Peyer's patch (tissue), 4 donors: Measurements from ENCODE around the gene SCCPDH. TPM values are rescaled to one million over a fixed set of nuclear protein-coding genes. Genes with fewer than 3 reads are reported as not detected.
"Not testable (repeated sequence)": the region's sequence is repeated elsewhere in the genome, so short reads cannot be mapped to it uniquely, and the experiment has no call there.

Experiments used
- DNase-seq, 3 donors: peaks; one replicate each; pipeline ENCODE4 v3.0.0-alpha.2; 2017 to 2019
- H3K27ac ChIP-seq, 4 donors: fragments of 200-600 bp; sonication (generic); one replicate each; pipeline ENCODE4 v1.5.1; 2016 to 2019
- H3K27me3 ChIP-seq, 2 donors: fragments of 200-600 bp; sonication (generic); one replicate each; pipeline ENCODE4 v1.5.1; 2019
- H3K36me3 ChIP-seq, 3 donors: fragments of 200-600 bp; sonication (generic); one replicate each; pipeline ENCODE4 v1.5.1; 2016 to 2019
- H3K4me1 ChIP-seq, 4 donors: fragments of 200-600 bp; sonication (generic); one replicate each; pipeline ENCODE4 v1.5.1; 2016 to 2019
- H3K4me3 ChIP-seq, 4 donors: fragments of 200-600 bp; sonication (generic); 1 replicate in 3 of 4; 2 replicates in 1 of 4; pipeline ENCODE4 v1.5.1; 2016 to 2019; ENCODE audit warnings: mild to moderate bottlenecking in 1 of 4
- H3K9me3 ChIP-seq, 4 donors: fragments of 200-600 bp; sonication (generic); one replicate each; pipeline ENCODE4 v1.5.1; 2016 to 2019; ENCODE audit warnings: mild to moderate bottlenecking in 1 of 4
- CTCF ChIP-seq, 6 experiments: fragments of 450-650 bp in 4 of 6; fragments of 200-600 bp in 2 of 6; sonication (generic) in 1 of 6; IDR thresholded peaks; one replicate each; pipeline ENCODE4 v1.5.1; 2017 to 2019; ENCODE audit warnings: antibody characterized with exemption in 6 of 6, mild to moderate bottlenecking in 3 of 6, moderate library complexity in 1 of 6
- POLR2A ChIP-seq, 2 donors: fragments of 450-650 bp; IDR thresholded peaks; one replicate each; pipeline ENCODE4 v1.5.1; 2017; ENCODE audit warnings: antibody characterized with exemption in 2 of 2, mild to moderate bottlenecking in 2 of 2, moderate library complexity in 2 of 2
- total RNA-seq, 4 donors: library from RNA; depleted of rRNA; stranded (reverse); fragments of >200 nt; gene quantifications; one replicate each; pipeline ENCODE4 v1.1.0, GENCODE V29; 2016

Gene SCCPDH
- total RNA-seq, 4 donors from 2014 or later: 14.0 to 67.1 (median 33.9) TPM

- Histone ChIP-seq H3K27ac (peak overlapping the region in 3 of 4 donors; percentile 2 to 67 (median 36)), H3K4me1 (peaks cover 0 to 13% (median 0%) of the 10 kb centered on the region in 4 donors), H3K9me3 (no peaks in the 10 kb centered on the region), H3K4me3 (no peak overlapping the region), H3K27me3 (no peaks in the 10 kb centered on the region), H3K36me3 (no peaks in the 10 kb centered on the region)
- no peak for DNase-seq
- TF ChIP-seq POLR2A (IDR thresholded peaks at IDR 0.05) (no peak), CTCF (IDR thresholded peaks at IDR 0.05) (no peak)
These were observed 15.0 kb upstream of the SCCPDH start for GRCh38 chr1:246709196-246709595.

- no peaks in the 10 kb centered on the region for H3K9me3 ChIP-seq
- no peak for TF ChIP-seq POLR2A (IDR thresholded peaks at IDR 0.05)
- H3K36me3 ChIP-seq: no peaks in the 10 kb centered on the region
- peaks cover 0 to 13% (median 0%) of the 10 kb centered on the region in 4 donors for H3K4me1 ChIP-seq
- DNase-seq: no peak
- H3K27me3 ChIP-seq: no peaks in the 10 kb centered on the region
- peak overlapping the region in 2 of 4 donors; percentile 50 to 71 for H3K27ac ChIP-seq
- no peak overlapping the region for H3K4me3 ChIP-seq
These were observed 14.4 kb upstream of the SCCPDH start for GRCh38 chr1:246709835-246710234.

GRCh38 chr1:246711548-246712003 lies 12.6 kb upstream of the SCCPDH start:
- no peak for DNase-seq
- H3K4me3 ChIP-seq: no peak overlapping the region
- no peaks in the 10 kb centered on the region for H3K36me3 ChIP-seq
- no peak for TF ChIP-seq CTCF (IDR thresholded peaks at IDR 0.05)
- no peak for TF ChIP-seq POLR2A (IDR thresholded peaks at IDR 0.05)
- peaks cover 0 to 13% (median 0%) of the 10 kb centered on the region in 4 donors for H3K4me1 ChIP-seq
- H3K27me3 ChIP-seq: no peaks in the 10 kb centered on the region
- H3K9me3 ChIP-seq: no peaks in the 10 kb centered on the region
- no peak overlapping the region for H3K27ac ChIP-seq

GRCh38 chr1:246712428-246712827 lies 11.8 kb upstream of the SCCPDH start:
- H3K27me3 ChIP-seq, H3K4me3 ChIP-seq, H3K36me3 ChIP-seq, H3K27ac ChIP-seq, H3K9me3 ChIP-seq, DNase-seq: not testable (repeated sequence)
- peaks cover 0 to 13% (median 0%) of the 10 kb centered on the region in 4 donors for H3K4me1 ChIP-seq

- not testable (repeated sequence) for H3K27ac ChIP-seq, DNase-seq, H3K9me3 ChIP-seq, H3K4me3 ChIP-seq, H3K4me1 ChIP-seq, H3K27me3 ChIP-seq, H3K36me3 ChIP-seq
These were observed 4.8 kb upstream of the SCCPDH start for GRCh38 chr1:246719361-246719760.

- DNase-seq, H3K27me3 ChIP-seq, H3K9me3 ChIP-seq, H3K36me3 ChIP-seq, H3K4me1 ChIP-seq, H3K4me3 ChIP-seq, H3K27ac ChIP-seq: not testable (repeated sequence)
These were observed 3.4 kb upstream of the SCCPDH start for GRCh38 chr1:246720814-246721213.

GRCh38 chr1:246722720-246723119 lies 1.5 kb upstream of the SCCPDH start:
- Histone ChIP-seq H3K4me1 (no peaks in the 10 kb centered on the region), H3K27ac (no peak overlapping the region), H3K27me3 (no peaks in the 10 kb centered on the region), H3K4me3 (no peak overlapping the region), H3K36me3 (peaks cover 0 to 5% (median 0%) of the 10 kb centered on the region in 3 donors), H3K9me3 (no peaks in the 10 kb centered on the region)
- TF ChIP-seq POLR2A (IDR thresholded peaks at IDR 0.05) (no peak), CTCF (IDR thresholded peaks at IDR 0.05) (no peak)
- no peak for DNase-seq

GRCh38 chr1:246724731-246725095 lies 504 bp downstream of the SCCPDH start:
- no peaks in the 10 kb centered on the region for H3K4me1 ChIP-seq
- TF ChIP-seq POLR2A (IDR thresholded peaks at IDR 0.05) (no peak), CTCF (IDR thresholded peaks at IDR 0.05) (no peak)
- peak overlapping the region; percentile 66 to 87 (median 80) for H3K27ac ChIP-seq
- H3K36me3 ChIP-seq: peaks cover 0 to 19% (median 0%) of the 10 kb centered on the region in 3 donors
- H3K9me3 ChIP-seq: peaks cover 0 to 3% (median 0%) of the 10 kb centered on the region in 4 donors
- no peaks in the 10 kb centered on the region for H3K27me3 ChIP-seq
- no peak for DNase-seq
- H3K4me3 ChIP-seq: peak overlapping the region; percentile 70 to 82 (median 75)
